CD4-positive, alpha-beta T cell treated with Interleukin-6 for 4 hours (primary cell): ENCODE measurements around the gene LITAFD.
"Not testable (repeated sequence)": the region's sequence is repeated elsewhere in the genome, so short reads cannot be mapped to it uniquely, and the experiment has no call there.

Experiments used
- DNase-seq: peaks from one replicate; pipeline ENCODE4 v3.0.0-alpha.2; 2020; ENCODE audit warnings: mixed read lengths

Gene LITAFD

GRCh38 chr16:8858994-8859912 is 22.9 kb upstream of the LITAFD start:
- no peak for DNase-seq

GRCh38 chr16:8859913-8860881 is 22.0 kb upstream of the LITAFD start:
- DNase-seq, result no peak

- DNase-seq, result no peak
Observed at GRCh38 chr16:8861563-8862308, 20.4 kb upstream of the LITAFD start.

DNA sequence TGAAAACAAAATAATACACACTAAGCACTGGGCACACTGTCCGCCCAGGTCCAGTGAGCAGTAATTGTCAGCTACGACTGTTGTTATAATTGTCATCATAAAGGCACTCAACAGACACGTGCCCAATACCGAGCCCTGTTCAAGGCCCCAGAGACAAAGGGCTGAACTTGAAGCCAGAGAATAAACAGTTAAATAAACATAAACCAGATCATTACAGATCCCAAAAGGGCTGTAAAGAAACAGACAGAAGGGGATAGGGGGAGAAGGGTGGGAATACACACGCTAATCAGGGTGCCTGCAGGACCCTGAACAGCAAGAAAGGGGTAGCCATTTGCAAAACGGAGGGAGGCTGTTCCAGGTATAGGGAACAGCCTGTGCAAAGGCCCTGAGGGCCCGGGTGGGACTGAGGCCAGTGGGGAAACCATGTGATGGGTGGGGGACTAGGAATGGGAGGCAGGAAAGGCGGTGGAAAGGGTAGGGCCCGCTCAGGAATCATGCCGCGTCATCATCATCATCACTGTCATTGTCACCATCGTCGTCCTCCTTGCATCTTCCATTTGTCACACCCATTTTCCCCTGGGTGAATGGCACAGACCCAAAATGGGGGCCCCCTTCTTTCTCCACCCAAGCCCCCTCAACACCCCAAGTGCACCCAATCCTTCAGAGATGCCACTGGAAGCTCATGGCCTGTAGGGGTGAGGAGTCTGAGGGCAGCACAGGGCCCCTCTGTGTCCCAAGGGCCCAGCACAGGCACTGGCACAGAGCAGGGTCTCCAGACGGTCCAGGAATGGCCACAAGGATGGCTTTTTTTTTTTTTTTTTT is 19.6 kb upstream of the LITAFD start:
- DNase-seq, result no peak

DNA sequence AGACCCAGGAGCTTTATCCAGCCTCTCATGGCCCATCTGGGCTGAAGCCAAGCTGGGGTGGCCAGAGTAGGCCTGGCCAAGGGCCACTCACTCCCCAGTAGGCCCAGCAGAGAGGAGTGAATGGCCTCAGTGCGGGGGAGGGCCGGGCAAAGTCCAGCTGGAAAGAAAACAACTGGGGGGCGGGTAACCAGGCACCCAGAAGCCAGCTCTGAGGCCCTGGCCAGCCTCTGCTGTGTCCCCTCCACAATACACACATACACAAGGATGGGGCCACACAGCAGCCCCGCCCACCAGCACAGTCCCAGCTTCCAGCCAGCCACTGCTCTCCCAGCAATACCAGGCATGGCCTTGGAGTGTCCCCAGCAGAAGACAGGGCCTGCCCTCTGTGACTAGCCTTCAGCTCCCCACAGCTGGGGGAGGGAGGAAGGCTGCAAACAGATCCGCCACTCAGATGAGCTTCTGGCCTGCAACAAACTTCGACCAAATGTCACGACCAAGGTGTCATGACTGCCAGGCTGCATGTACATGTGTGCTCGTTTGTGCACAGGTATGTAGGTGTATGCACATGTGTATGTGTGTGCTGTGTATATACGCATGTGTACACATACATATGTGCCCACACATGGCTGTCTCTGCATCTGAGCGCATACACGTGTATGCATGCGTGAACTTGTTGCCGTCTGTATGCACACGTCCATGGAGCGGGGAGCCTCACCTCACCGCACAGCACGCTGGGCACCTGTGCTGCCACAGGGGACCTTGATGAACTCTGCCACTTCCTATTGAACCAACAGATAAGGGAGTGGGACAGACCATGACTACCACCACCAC is 18.3 kb upstream of the LITAFD start:
- DNase-seq, result no peak

GRCh38 chr16:8864480-8865110 is 17.6 kb upstream of the LITAFD start:
- DNase-seq, result no peak

DNA sequence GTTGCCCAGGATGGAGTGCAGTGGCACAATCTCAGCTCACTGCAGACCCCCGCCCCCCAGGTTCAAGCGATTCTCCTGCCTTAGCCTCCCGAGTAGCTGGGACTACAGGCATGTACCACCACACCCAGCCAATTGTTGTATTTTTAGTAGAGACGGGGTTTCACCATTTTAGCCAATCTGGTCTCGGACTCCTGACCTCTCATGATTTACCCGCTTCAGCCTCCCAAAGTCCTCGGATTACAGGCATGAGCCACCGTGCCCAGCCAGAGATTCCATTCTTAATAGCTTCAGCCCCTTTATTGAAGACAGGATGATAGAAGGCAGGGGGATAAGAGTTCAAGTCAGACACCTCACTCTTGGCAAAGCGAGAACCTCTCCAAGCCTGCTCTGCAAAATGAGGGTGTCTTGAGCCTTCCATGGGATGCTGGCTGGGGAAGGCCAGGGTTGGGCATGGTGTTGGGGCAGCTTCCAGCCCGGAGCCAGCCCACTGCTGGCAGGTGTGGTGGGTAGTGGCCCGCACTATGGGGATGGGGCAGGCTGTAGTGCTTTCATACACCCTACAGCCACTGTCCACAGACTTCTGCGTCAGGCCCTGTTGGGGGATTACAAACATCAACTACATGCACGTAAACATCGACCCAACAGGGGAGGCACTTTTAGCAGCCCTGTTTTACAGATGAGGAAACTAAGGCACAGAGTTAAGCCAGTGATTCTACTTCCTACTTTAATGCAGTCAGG is 16.8 kb upstream of the LITAFD start:
- DNase-seq, result no peak

DNA sequence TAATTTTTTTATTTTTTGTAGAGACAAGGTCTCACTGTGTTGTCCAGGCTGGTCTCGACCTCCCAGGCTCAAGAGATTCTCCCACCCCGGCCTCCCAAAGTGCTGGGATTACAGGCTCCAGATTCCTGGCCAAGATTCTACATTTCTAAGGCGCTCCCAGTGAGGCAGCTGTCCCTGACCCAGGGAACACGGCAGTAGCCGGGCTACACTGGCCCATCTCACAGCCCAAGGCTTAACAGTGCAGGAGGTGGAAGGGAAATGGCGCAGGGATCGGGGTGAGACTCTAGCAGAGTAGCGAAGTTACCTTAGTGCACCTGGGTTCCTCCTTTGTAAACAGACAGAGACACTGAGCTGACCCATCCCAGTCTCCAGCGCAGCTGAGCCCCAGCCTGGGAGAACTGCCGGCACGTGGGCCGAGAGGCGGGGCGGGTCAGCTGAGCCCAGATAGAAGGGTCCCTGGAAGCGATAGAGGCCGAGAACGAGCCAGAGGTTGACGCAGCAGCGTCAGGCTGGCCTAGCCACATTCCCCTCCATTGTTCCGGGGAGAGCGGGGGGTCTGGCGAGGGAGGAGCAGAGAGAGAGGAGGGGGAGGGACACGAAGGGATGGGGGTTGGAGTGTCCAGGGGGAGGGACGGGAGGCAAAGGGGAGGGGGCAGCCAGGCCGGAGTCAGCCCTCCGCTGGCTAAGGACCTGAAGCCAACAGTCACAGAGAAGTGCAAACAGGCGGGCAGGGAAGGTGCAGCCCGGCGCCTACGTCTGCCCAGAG is 15.8 kb upstream of the LITAFD start:
- no peak for DNase-seq

DNA sequence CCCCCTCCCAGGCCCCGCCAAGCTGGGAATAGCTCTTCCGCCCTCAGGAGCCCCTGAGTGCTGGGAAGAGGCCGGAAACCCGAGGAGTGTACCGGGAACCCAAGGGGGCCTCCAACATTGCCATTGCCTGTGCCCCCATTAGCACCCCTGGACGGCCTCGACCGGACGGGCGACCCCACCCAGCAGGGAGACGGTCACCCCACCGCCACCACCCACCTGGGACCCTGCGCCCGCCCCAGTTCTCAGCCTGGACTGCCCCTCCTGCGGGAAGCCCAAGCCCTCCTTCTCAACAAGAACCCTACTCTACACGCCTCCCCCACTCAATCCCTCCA is 15.3 kb upstream of the LITAFD start:
- DNase-seq, result no peak

GRCh38 chr16:8867216-8867931 is 14.8 kb upstream of the LITAFD start:
- peak; percentile 32 for DNase-seq

DNA sequence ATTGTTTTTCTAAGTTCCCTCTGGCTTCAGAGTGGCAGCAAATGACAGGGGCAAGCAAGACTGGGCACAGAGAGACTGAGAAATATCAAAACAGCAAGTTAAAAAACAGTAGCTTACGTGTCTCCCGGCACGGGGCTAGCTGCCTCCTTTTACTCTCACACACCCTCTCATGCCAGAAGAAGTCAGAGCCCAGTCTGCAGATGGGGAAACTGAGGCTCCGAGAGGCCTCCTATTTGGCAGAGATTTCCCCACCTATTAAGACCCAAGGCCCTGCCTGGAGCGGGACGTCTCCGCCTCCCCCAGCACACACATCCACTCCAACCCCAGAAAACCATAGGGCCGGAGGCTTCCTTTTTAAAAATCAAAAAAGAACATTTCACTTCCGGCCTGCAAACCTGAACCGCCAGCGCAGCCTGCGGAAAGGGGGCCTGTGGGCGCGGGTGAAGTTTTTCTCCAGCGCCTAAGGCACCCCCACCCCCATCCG is 14.2 kb upstream of the LITAFD start:
- peak; percentile 73 for DNase-seq

DNA sequence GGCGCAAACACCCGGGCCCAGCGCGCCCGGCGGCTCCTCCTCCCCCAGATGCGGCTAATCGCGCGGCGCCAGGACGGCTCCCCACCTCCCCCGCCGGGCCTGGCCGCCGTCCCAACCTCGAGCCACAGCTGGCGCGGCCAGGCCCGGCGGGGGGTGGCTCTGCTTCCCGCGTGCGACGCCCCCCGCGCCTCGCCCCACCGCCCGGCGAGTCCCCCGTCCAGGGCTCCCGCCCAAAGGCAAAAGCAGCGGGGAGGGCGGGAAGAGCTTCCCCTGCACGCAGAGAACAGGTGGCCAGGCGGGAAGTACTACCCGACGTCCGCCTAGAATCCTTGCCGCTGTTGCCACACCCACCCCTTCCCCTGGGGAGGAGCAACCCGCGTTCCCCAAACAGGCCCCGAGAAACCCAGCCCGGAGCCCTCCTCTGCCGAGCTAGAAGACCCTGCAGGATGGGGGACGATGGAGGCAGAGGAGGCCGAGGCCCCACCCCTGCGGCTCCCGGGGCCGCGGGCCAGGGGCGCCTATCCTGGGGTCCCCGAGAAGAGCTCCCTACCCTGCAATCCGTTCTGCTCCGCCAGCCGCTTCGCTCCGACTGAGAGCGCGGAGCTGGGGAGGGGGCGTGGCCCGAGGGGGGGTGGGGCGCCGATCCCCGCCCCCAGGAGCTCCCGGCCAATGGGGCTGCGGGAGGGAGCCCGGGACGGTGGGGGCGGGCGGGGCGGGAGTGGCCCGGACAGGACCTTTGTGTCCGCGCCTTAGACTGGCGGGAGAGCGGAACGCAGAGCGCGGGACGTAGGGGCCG is 13.5 kb upstream of the LITAFD start, which contains the start of gene CARHSP1:
Gene CARHSP1 (minus strand): TSS at position 591 of the 796 bp plus-strand sequence. CDS start 9,678 bp downstream, outside the sequence.
- DNase-seq, result peak; percentile 89

DNA sequence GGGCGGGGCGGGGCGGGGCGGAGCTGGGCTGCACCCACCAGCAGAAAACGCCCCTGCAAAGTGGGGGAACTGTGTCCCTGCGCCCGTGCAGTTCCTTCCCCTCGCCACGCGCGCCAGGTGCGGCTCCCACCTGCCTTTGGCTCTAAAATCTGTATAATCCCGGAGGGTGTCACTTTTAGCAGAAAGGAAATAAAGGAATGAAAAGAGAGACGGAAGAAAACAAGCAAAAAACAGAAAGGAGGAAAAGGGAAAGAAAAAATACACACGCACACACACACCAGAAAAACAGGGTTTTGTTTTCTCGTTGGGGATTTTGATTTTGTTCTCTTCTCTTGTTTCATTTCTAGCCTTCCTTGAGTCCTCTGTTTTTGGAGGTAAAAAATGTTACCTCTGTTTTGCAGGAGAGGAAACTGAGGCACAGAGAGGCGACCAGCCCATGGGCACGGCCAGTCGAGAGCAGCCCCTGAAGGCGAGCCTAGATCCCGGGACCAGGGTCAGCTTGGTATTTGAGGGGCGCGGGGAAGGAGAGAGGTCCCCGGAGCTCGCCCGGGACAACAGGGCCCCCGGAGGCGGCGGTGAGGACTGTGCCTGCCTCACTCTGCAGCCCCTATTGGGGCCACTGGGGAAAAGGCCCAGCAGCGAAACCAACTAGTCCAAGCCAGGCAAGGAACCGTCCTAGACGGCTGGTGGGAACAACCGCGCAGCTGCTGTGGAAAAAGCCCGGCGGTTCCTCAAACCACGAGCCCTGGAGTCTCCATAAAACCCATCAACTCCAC is 12.8 kb upstream of the LITAFD start:
- no peak for DNase-seq

- not testable (repeated sequence) for DNase-seq
Observed at GRCh38 chr16:8869988-8870241, 12.2 kb upstream of the LITAFD start.

DNA sequence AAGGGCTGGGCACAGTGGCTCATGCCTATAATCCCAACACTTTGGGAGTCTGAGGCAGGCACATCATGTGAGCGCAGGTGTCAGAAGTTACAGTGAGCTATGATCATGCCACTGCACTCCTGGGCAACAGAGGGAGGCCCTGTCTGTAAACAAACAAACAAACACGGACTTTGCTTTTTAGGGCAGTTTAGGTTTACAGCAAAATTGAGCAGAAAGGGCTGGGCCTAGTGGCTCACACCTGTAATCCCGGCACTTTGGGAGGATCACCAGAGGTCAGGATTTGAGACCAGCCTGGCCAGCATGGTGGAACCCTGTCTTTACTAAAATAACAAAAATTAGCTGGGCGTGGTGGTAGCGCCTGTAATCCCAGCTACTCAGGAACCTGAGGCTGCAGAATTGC is 10.1 kb upstream of the LITAFD start:
- DNase-seq, result no peak
